Activated CD8-positive, alpha-beta memory T cell treated with anti-CD3 and anti-CD28 coated beads for 4 hours (primary cell): ENCODE measurements around the gene BTBD2.

ENCODE experiments used
- DNase-seq, 2 donors: peaks; one replicate each; pipeline ENCODE4 v3.0.0-alpha.2; 2020; ENCODE audit warnings: low read depth in 2 of 2

Gene BTBD2

DNA sequence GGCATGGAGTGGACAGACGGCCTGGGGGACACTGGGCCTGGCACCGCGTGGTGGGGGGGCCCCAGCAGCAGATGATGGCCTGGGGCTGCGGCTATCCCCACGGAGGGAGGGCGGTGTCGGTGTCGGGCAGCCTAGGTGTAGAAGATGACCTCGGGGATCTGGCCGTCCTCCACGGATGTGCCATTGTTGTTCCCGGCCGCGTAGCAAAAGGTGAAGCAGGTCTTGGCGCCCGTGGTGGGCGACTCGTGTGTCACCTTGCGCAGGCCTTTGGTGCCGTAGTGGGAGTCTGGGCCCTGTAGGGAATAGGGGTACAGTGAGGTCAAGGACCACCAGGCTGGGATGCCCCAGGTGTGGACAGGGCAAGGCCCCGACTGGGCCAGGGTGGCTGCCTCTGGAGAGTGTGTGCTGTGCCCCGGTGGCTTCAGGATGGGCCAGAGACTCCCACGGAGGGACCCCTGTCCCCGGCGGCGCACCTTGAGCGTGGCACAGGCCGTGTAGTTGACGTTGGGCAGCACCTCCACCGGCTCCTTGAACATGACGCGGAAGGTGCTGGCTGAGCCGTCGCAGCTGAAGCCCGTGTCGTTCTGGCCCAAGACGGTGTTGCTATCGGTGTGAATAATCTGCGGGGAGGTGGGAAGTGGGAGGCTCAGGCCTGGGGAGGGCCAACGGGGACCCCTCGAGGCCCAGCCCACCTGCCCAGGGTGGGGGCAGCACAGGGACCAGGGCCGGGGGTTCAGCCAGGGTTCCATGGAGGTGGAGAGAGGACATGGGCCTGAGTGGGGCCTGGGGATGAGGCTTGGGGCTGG lies 29.0 kb downstream of the BTBD2 start:
- DNase-seq = no peak

DNA sequence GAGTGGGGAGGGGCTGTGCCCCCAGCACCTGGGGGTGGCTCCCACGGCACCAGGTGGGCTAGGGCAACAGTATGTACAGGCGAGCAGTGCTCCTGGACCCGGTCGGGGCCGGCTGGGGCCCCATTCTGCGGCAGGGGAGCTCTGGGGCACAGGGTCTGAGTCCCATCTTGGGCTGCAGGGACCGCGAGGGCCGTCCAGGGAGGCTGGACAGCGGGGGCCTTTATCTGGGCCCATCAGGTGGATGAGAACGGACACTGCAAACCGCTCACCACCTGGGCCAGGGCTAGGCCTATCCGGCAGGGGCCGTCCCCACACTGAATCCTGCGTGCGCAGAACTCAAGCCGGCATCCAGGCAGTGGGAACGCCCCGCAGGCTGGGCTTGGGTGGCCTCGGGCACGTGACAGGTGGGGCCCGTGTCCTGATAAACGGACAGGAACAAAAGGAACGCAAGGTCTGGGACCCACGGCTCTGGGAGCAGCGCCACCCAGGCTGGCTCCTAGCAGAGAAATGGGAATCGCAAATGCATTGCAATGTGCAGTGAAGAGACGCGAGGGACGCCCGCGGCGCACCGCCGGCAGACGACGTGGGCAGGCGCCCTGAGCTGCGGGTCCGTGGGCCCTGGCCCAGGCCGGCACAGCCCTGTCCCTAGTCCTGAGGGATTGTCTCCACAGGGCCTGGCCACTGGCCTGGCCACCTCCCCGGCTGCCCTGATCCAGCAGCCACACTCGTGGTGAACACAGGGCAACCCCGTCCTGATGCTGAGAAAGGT lies 29.7 kb downstream of the BTBD2 start:
- no peak for DNase-seq

DNA sequence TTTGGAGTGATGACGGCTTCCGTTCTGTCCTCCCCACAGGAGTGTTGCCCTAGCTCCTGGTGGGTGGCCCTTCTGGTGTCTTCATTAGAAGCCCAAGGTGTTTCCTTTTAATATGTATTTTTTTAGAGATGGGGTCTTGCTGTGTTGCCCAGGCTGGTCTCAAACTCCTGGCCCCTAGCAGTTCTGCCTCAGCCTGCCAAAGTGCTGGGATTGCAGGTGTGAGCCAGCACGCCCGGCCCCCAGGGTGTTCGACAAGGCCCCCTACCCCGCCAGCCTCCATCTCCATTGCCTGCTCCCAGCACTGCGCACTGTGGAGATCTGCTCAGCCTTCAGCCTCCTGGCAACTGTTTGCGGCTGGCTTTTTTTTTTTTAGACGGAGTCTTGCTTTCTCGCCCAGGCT lies 31.2 kb downstream of the BTBD2 start:
- DNase-seq = no peak

DNA sequence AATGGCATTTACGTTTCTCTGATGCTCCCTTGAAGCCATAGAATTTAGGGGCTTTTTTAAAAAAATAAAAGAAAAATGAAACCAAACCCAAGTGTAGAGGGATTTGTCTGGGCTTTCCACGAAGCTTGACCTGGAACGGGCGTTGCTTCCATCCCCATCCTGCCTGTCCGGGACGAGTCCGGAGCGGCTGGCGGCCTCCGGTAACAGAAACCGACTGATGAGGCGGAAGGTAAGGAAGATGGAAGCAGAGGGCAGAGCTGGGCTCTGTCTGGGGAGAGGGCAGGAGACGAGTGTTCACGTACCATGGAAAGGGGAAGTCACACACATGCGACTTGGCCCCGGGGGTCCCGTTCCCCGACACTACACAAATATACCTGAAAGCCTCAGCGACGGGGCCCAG lies 34.3 kb downstream of the BTBD2 start:
- no peak for DNase-seq

DNA sequence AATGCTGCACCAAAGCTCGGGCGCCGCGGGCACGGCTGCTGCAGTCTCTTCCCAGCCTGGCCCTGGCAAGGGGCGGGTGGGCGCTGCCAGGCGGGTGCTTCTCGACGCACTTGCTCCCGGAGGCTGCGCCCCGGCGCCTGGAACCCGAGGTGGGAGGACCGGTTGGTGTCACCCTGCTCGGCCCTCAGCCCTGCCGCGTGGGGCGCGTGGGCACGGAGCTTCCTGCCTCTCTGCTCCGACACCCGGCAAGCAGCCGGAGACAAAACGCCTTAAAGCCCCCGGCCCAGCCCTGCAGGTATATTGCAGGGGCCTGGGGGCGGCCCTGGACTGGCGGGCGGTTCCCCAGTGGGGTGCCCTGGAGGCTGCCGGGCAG lies 34.7 kb downstream of the BTBD2 start:
- no peak for DNase-seq

DNA sequence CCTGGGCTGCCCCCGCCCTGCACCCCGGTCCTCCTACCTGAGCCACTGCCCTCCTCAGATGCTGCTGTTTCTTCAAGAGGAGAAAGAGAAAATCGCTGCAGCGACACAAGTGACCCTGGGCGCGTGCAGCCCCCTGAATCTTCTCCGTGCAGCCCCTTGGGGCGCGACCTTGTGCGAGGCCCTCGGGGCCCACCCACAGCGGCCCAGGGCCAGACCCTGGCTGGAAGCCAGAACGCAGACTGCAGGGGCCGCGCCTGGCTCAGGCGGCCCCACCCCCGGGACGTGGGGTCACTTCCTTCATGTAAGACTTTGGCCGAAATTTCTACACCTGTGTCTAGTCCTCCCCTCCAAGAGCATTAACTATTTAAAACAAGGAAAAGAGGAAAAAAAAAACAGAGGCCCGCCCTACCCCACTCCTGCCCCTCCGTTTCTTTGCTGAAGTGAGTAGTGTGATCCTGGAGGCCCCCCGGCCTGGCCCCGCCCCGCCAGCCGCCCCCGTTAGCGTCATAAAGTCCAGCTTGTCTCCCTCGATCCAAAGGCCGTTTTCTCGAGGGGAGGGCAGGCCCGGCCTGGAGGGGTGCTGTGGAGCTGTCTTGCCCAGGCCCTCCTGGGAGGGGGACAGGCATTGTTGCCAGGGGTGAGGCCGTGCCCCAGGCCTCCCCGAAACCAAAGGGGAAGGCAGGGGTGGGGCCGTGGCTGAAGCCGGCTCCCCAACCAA lies 35.3 kb downstream of the BTBD2 start:
- no peak for DNase-seq

DNA sequence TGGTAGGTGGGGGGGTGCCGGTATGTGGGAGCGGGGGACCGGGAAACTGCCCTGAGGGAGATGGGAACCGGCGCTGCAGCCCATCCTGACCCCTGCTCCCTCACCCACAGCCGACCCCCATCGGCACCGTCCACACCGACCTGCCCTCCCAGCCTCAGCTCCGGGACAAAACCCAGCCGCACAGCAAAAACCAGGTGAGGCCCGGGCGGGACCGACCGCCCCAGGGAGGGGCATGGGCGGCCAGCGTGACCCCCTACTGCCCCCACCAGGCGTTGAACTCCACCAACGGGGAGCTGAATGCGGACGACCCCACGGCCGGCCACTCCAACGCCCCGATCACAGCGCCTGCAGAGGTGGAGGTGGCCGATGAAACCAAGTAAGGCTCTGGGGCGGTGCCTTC lies 35.9 kb downstream of the BTBD2 start:
- no peak for DNase-seq

DNA sequence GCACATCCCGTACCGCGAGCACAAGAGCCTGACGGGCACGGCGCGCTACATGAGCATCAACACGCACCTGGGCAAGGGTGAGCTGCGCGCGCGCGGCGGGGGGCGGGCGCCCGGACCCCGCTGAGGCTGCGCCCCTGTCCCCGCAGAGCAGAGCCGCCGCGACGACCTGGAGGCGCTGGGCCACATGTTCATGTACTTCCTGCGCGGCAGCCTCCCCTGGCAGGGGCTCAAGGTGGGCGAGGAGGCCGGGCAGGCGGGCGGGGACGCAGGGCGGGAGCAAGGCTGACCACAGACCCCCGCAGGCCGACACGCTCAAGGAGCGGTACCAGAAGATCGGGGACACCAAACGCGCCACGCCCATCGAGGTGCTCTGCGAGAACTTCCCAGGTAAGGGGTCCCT lies 36.5 kb downstream of the BTBD2 start:
- DNase-seq = no peak

DNA sequence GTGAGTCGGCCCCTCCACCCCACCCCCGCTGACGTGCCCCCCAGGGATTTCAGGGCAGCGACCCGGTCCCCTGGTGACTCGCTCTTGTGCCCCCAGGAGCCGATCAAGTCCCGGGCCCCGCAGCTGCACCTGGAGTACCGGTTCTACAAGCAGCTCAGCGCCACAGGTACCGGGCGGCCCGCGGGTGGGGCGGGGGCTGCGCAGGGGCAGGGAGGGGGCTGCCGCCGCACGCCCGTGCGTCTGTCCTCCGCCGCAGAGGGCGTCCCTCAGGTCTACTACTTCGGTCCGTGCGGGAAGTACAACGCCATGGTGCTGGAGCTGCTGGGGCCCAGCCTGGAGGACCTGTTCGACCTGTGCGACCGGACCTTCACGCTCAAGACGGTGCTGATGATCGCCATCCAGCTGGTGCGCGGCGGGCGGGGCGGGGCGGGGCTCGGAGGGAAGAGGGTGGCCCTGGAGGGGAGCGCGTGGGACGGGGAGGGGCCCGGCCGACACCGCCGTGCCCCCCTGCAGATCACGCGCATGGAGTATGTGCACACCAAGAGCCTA lies 37.1 kb downstream of the BTBD2 start:
- no peak for DNase-seq

DNA sequence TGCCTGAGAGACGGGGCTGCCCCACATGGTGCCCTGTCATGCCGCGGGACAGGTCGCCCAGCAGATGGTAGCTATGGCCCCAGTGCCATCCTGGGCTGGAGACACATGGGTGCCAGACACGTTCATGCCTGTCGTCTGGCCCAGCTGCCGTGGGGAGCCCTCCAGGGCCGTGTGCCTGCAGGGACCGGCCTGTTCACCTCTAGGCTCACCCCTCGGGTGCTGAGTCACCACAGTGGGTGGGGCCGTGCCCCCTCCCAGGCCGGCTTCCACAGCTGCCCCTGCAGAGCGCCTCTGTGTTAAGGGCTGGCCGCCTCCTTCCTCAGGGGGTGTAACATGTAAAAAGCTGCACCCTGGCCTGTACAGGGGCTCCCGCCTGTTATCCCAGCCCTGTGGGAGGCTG lies 38.4 kb downstream of the BTBD2 start:
- no peak for DNase-seq

DNA sequence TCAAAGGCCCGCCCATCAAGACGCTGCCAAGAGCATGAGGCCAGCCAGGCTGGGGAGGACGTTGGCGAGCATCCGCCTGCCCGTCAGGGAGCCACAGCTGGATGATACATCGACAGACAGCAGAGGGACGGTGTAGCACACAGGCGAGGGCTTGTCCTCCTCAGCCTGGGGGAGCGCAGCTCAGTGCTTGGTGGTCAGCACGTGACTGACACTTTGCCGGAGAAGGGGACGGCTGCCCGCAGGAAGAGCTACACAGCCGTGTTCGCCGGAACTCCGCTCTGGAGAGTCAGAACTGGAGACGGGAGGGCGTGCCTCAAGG lies 40.4 kb downstream of the BTBD2 start:
- no peak for DNase-seq

DNA sequence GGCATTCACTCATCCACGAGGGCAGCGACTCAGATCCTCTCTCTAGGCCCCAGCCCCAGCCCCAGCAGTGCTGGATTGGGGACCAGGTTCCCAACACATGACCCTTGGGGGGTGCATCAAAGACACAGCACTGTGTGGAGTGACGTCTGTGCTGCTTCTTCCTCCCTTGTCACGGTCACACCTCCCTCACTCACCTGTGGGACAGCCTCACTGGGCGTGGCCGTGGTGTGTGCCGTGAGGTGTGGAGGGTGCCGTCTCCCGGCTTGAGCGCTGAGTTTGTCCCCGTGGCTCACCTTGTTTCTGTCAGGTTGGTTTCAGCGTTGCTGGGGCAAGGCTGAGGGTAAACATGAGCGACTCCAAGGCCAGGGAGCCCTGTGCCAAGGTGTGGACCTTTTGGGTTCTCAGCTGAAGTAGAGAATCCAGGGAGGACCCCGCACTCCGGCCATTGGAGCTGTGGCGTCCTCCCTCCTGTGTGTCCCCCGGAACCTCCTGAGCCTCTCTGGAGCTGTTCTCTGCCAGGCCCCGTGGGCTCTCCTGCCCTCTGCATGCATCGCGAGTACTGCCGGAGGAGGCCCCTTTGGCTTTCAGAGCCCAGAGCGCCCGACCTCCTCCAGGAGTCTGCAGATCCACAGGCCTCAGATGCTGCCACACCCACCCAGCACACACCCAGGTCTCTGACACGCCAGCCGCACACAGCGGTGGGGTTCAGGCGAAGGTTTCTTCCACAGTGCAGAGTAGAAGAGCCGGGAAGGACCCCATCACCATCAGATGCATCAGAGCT lies 40.9 kb downstream of the BTBD2 start:
- DNase-seq = no peak

DNA sequence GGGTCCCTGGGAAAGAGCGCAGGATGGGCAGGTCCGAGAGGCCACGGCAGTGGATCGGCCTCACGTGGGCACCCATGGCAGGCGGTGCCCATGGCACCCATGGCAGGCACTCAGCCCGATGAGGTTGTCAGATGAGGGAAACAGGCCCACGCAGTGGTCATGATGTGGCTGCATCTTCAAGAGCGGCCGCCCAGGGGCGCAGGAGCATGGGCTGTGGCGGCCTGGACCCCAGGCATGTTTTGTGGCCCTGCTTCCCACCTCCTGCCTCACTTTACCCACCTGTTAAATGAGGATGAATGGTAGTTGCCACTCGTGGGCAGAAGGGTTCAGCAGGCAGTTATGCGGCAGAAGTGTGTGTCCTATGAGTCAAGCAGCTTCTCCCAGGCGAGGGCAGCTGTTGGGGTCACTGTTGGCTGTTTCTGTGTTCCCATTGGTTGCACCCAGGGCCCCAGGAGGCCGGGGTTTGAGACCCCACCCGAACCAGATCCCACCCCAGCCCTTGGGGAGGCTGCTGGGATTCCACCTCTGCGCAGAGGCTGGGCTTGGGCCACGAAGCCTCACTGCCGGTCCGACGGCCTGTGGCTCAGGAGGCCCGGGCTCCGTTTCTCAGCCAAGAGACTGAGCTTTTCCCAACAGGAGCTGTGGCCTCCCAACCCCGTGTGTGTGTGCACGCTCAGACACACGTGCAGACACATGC lies 44.6 kb downstream of the BTBD2 start:
- no peak for DNase-seq

DNA sequence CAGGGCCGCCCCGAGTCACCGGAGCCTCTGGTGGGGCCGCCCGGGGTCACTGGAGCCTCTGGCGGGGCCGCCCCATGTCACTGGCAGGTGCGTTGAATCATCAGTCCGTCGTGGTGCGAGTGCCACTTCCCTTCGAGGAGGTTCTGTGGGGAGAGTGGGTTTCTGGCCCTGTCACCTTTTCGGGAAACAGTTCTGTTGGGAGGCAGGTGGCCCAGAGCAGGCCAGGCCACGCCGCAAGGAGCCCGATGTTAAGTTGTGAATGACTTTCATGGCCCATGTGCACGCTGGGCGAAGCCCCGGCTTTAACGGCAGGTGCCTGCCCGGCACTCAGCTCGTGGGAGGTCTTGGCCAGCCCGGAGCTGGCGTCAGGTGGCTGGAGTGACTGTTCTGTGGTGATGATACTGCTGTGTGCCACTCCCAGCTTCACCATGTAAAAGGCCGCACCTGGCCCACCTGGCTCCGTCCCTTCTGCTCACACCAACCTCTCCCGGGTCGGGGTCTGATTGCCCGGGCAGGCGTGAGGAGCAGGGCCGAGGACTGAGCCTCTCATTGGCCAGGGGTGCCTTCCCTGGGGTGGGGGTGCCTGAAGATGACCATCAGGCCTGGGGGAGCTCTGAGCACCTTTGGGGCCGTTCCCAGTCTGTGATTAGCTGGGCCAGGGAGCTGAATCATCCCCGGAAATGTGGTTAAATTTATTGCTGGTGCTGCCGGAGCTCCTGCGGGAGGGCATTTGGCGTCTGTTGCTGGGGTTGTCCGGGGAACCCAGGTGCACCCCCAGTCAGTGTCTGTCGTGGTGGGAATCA lies 45.3 kb downstream of the BTBD2 start:
- DNase-seq = no peak

DNA sequence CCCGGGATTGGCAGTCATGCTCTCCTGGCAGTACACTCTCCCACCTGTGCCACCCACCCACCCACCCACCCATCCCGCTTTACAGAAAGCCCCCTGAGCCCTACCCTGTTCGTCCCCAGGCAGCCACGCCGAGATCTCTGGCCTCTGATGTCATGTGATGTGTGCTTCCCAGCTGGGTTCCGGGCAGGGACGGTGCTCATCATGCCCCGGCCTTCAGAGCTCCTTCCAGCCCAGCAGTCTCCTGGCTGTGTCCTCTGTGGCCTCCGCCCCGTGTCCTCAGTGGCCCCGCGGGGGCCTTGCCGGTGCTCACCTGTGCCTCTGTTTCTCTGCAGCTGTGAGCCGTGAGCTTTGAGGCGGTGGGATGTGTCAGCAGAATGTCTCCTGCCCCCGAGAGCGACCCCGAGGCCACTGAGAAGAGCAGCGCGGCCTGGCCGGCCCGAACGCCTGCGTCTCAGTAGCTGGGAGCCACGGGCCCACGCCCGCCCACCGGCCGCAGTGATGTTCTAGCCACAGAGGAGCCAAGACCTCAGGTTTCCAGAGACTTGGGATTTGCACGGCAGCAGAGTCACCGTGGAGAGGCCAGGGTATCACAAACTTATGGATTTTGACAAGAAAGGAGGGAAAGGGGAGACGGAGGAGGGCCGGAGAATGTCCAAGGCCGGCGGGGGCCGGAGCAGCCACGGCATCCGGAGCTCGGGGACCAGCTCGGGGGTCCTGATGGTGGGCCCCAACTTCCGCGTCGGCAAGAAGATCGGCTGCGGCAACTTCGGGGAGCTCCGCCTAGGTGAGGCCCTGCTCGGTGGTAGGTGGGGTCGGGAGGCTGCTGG lies 46.1 kb downstream of the BTBD2 start:
- DNase-seq = no peak

DNA sequence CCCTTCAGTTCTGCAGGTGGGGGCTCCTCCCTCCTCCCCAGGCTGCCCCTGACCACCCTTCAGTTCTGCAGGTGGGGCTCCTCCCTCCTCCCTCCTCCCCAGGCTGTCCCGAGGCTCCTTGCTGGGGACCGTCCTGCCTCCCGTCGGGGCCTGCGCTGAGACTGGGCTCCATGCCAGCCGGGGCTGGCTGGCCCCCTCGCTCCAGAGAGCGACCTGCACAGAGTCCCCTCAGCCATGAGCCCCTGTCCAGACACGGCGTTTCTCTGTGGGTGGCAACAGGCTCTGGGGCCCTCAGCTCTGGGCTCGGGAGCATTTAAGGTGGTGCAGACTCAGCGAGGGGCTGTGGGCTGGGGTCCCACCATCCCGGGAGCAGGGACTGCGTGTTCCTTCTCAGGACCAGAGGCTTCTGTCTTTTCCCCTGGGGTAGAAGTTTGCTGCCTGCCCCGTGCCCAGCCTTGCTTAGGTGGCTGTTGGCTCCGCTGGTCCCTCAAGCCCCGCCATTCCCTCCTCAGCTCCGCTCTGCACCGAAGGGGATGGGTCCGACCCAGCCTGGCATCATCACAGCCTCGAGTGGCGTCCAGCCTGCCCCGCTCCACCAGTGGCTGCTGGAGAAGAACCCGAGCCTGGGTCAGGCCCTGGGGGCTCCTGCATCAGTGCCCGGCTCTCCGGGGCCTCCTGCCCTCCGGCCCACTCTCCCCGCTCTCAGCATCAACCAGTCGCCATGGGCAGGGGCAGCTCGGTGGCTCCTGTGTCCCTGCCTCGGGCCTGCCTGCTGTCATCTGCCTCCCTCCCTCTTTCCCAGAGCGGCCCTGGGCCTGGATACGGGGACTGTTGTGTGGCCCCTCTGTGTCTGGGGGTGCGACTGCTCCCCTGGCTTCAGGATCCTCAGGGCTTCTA lies 47.0 kb downstream of the BTBD2 start:
- no peak for DNase-seq

DNA sequence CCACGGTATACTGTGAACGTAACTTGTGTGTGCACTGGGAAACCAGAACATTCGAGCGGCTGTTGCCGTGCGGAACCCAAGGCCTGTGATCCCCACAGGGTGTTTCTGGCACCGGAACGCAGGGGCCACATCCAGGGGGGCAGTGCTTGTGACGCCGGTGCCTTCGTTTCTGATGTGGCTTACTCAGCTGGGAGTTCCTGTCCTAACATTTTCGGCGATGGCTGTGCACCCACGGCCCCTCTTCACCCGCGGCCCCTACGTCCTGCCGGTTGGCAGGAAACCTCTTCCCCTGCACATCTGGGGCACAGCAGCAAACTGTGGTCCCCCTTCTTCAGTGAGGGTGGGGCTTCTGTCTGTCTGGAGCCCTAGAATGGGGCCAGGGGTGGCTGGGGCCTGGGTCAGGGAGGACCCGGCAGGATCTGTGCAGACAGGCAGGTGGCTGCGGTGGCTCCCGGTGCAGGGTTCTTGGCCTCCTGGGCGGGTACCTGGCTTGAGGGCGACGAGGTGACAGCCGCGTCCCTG lies 48.4 kb downstream of the BTBD2 start:
- no peak for DNase-seq

DNA sequence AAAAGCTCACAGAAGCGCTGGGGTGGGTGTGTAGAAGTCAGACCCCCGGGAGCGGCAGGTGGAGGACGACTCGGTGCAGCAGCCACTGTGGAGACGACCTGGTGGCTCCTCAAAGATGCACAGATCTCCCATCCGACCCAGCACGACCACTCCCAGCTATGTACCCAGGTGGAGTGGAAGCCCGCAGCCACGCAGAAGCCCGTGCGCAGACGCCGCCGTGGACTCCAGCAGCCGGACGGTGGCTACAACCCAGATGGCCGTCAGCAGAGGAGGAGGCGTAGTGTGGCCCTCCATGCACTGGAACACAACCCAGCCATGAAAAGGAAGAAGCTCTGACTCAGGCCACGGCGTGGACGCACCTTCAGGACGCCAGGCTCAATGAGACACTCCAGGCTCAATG lies 52.8 kb downstream of the BTBD2 start:
- no peak for DNase-seq
